Right lobe of liver (tissue), 6 donors: Measurements from ENCODE around the gene MPPED1. TPM values are rescaled to one million over a fixed set of nuclear protein-coding genes. Genes with fewer than 3 reads are reported as not detected.

Experiments
- ATAC-seq, 4 donors: fragments of 200-7000 bp; cut with Tn5 transposase; one replicate each; pipeline ENCODE4 v1.9.1; 2020; ENCODE audit warnings: mild to moderate bottlenecking in 4 of 4, moderate library complexity in 4 of 4
- DNase-seq, 3 donors: peaks; one replicate each; pipeline ENCODE4 v3.0.0-alpha.2; 2020
- H3K27ac ChIP-seq, 3 donors: fragments of 200-600 bp; one replicate each; pipeline ENCODE4 v1.8.0; 2022
- H3K27me3 ChIP-seq, 2 donors: fragments of 200-600 bp; one replicate each; pipeline ENCODE4 v1.8.0; 2022
- H3K36me3 ChIP-seq, 4 donors: fragments of 200-600 bp; sonication (generic) in 1 of 4; one replicate each; pipeline versions ENCODE4 v1.5.1 to v1.8.0; 2017 to 2022; ENCODE audit warnings: control low read depth in 1 of 4
- H3K4me1 ChIP-seq, 4 donors: fragments of 200-600 bp; sonication (generic) in 1 of 4; one replicate each; pipeline versions ENCODE4 v1.5.1 to v1.8.0; 2017 to 2022; ENCODE audit warnings: control low read depth in 1 of 4
- H3K4me3 ChIP-seq, 3 donors: fragments of 200-600 bp; one replicate each; pipeline ENCODE4 v1.8.0; 2022
- H3K9me3 ChIP-seq, 4 donors: fragments of 200-600 bp; sonication (generic) in 1 of 4; one replicate each; pipeline versions ENCODE4 v1.5.1 to v1.8.0; 2017 to 2022; ENCODE audit warnings: control low read depth in 1 of 4
- CTCF ChIP-seq, 4 donors: fragments of 200-600 bp in 3 of 4; fragments of 450-650 bp in 1 of 4; IDR thresholded peaks; one replicate each; pipeline versions ENCODE4 v1.5.1 to v1.8.0; 2016 to 2022; ENCODE audit warnings: antibody characterized with exemption in 4 of 4, mild to moderate bottlenecking in 2 of 4
- POLR2A ChIP-seq: fragments of 450-650 bp; IDR thresholded peaks from one replicate; pipeline ENCODE4 v1.6.1; 2017; ENCODE audit warnings: antibody characterized with exemption, mild to moderate bottlenecking
- WGBS: methylation state at CpG from one replicate; pipeline ENCODE4 v1.1.6; 2018; ENCODE audit warnings: low coverage, low lambda C conversion rate; ENCODE audit not compliant: insufficient coverage; ENCODE audit errors: missing lambda C conversion rate; 5-methylcytosine and 5-hydroxymethylcytosine counted together
- intact Hi-C, 2 donors: fragments of 100-400 bp; cut with DNase I; formaldehyde crosslinking; loops; one replicate each; pipeline versions ENCODE4 v1.11.2 to v1.14.1; 2022
- total RNA-seq, 6 experiments: library from RNA; depleted of rRNA in 2 of 6; stranded (reverse); fragments of >200 nt in 2 of 6; fragmentation: NEBNext Ultra II Directional in 3 of 6; extraction: Animal tissue kit (Norgen Biotek cat#: 25700) in 3 of 6; gene quantifications; one replicate each; pipeline versions ENCODE4 v1.1.0 to v1.2.4, GENCODE V29; 2016 to 2023
- donor health status: DM: no; HTN: yes; CAD: no.
- donor health status: DM: no; HTN: no; CAD: no.
- donor health status: DM: no; HTN: no; CAD: no.
- donor health status: DM: no; HTN: yes; CAD: no.
- donor health status: DM: no; HTN: yes; CAD: no.

Gene MPPED1
- total RNA-seq, 6 experiments from 2014 or later, result 2.4 to 13.8 (median 11.3) TPM

- peak in 1 of 4 donors; percentile 2 for ATAC-seq
- no peaks in the 10 kb centered on the region for H3K4me1 ChIP-seq
- no peaks in the 10 kb centered on the region for H3K36me3 ChIP-seq
- H3K27me3 ChIP-seq, result no peaks in the 10 kb centered on the region
- WGBS, result 72% methylated on average over 5 of the region's 9 CpGs
- H3K27ac ChIP-seq, result no peak overlapping the region
- DNase-seq, result peak in 1 of 3 donors; percentile 38
- no peaks in the 10 kb centered on the region for H3K9me3 ChIP-seq
- TF ChIP-seq CTCF (IDR thresholded peaks at IDR 0.05) (no peak), POLR2A (no peak)
- H3K4me3 ChIP-seq, result no peak overlapping the region
- intact Hi-C loops, result no loop called here
Observed at GRCh38 chr22:43510281-43511070, 98.7 kb downstream of the MPPED1 start.

GRCh38 chr22:43511276-43511910 is 99.6 kb downstream of the MPPED1 start:
- ATAC-seq (no peak), DNase-seq (peak in 1 of 3 donors; percentile 42)
- Histone ChIP-seq H3K4me1 (no peaks in the 10 kb centered on the region), H3K36me3 (no peaks in the 10 kb centered on the region), H3K4me3 (no peak overlapping the region), H3K9me3 (no peaks in the 10 kb centered on the region), H3K27me3 (no peaks in the 10 kb centered on the region), H3K27ac (no peak overlapping the region)
- 80% methylated on average over 13 of the region's 16 CpGs for WGBS
- intact Hi-C loops, result no loop called here
- TF ChIP-seq POLR2A (no peak), CTCF (IDR thresholded peaks at IDR 0.05) (no peak)

- no peak for TF ChIP-seq POLR2A
- DNase-seq (no peak), ATAC-seq (no peak)
- no peak overlapping the region for H3K4me3 ChIP-seq
- H3K36me3 ChIP-seq, result no peaks in the 10 kb centered on the region
- no peaks in the 10 kb centered on the region for H3K4me1 ChIP-seq
- H3K27ac ChIP-seq, result no peak overlapping the region
- H3K27me3 ChIP-seq, result no peaks in the 10 kb centered on the region
- 73% methylated on average over 2 of the region's 8 CpGs for WGBS
- no peaks in the 10 kb centered on the region for H3K9me3 ChIP-seq
- intact Hi-C loops, result no loop called here
Observed at GRCh38 chr22:43512279-43512678, 100.5 kb downstream of the MPPED1 start.

GRCh38 chr22:43514476-43515157 is 102.8 kb downstream of the MPPED1 start:
- TF ChIP-seq CTCF (IDR thresholded peaks at IDR 0.05) (no peak), POLR2A (no peak)
- no peaks in the 10 kb centered on the region for H3K36me3 ChIP-seq
- 81% methylated on average over 22 of the region's 31 CpGs for WGBS
- no peak overlapping the region for H3K27ac ChIP-seq
- H3K4me3 ChIP-seq, result no peak overlapping the region
- intact Hi-C loops, result no loop called here
- no peaks in the 10 kb centered on the region for H3K4me1 ChIP-seq
- DNase-seq (no peak), ATAC-seq (no peak)
- no peaks in the 10 kb centered on the region for H3K9me3 ChIP-seq
- no peaks in the 10 kb centered on the region for H3K27me3 ChIP-seq

GRCh38 chr22:43515411-43515810 is 103.6 kb downstream of the MPPED1 start:
- 75% methylated on average over 4 of the region's 8 CpGs for WGBS
- Histone ChIP-seq H3K9me3 (no peaks in the 10 kb centered on the region), H3K36me3 (no peaks in the 10 kb centered on the region), H3K4me1 (no peaks in the 10 kb centered on the region), H3K4me3 (no peak overlapping the region), H3K27me3 (no peaks in the 10 kb centered on the region), H3K27ac (no peak overlapping the region)
- ATAC-seq (no peak), DNase-seq (no peak)
- intact Hi-C loops, result no loop called here
- no peak for TF ChIP-seq POLR2A
- TF ChIP-seq CTCF (IDR thresholded peaks at IDR 0.05), result no peak
